A673 (cell line): ENCODE data around the gene CNN2. TPM values are rescaled to one million over a fixed set of nuclear protein-coding genes. Genes with fewer than 3 reads are reported as not detected.

Source experiments
- BruUV-seq: library from RNA; stranded (reverse); fragments of 400-500 nt; replicated peaks from 2 replicates; lab custom pipeline; 2021; lab: Mats Ljungman, UMichigan
- CTCF ChIA-PET: fragments of 300-600 bp; sonication (Branson Sonifier 250); formaldehyde crosslinking; loops from one replicate; lab custom pipeline; 2022; ENCODE audit warnings: antibody characterized with exemption; lab: Charles Lee
- POLR2A ChIA-PET: fragments of 300-600 bp; sonication (Branson Sonifier 250); formaldehyde crosslinking; loops from one replicate; lab custom pipeline; 2022; ENCODE audit warnings: antibody characterized with exemption; ENCODE audit not compliant: low non-redundant PET; lab: Charles Lee
- DNase-seq: peaks from one replicate; pipeline ENCODE4 v3.0.0-alpha.2; 2015; ENCODE audit warnings: low spot score
- H3K27ac ChIP-seq: fragments of 200-600 bp; sonication (generic); 2 replicates; pipeline ENCODE4 v1.5.1; 2016; ENCODE audit warnings: mixed run types, low read depth, mild to moderate bottlenecking, mixed read lengths, antibody characterized with exemption, low read length; ENCODE audit not compliant: poor library complexity, severe bottlenecking
- H3K27me3 ChIP-seq: fragments of 200-600 bp; sonication (generic); replicated peaks from 2 replicates; pipeline ENCODE4 v1.6.1; 2017; ENCODE audit warnings: mixed run types, low read depth, mild to moderate bottlenecking, mixed read lengths, antibody characterized with exemption, low read length; ENCODE audit not compliant: insufficient read depth, poor library complexity
- H3K36me3 ChIP-seq: fragments of 200-600 bp; sonication (generic); 2 replicates; pipeline ENCODE4 v1.6.1; 2016; ENCODE audit warnings: mixed run types, mild to moderate bottlenecking, mixed read lengths, antibody characterized with exemption, low read length; ENCODE audit not compliant: insufficient read depth, poor library complexity, severe bottlenecking
- H3K4me1 ChIP-seq: fragments of 200-600 bp; sonication (generic); 2 replicates; pipeline ENCODE4 v1.6.1; 2017; ENCODE audit warnings: mixed run types, mild to moderate bottlenecking, mixed read lengths, antibody characterized with exemption, low read length; ENCODE audit not compliant: insufficient read depth, poor library complexity, severe bottlenecking
- H3K4me3 ChIP-seq: fragments of 200-600 bp; sonication (generic); 2 replicates; pipeline ENCODE4 v1.5.1; 2016; ENCODE audit warnings: low read depth, mixed run types, mild to moderate bottlenecking, mixed read lengths, low read length; ENCODE audit not compliant: poor library complexity, severe bottlenecking
- H3K9me3 ChIP-seq: fragments of 200-600 bp; sonication (generic); 2 replicates; pipeline ENCODE4 v1.6.1; 2016; ENCODE audit warnings: mixed run types, low read depth, mild to moderate bottlenecking, mixed read lengths, antibody characterized with exemption, low read length; ENCODE audit not compliant: poor library complexity, severe bottlenecking
- EZH2 ChIP-seq: fragments of 200-600 bp; sonication (generic); IDR thresholded peaks from 2 replicates; pipeline ENCODE4 v1.6.1; 2017; ENCODE audit warnings: borderline replicate concordance, low read depth, mild to moderate bottlenecking, mixed read lengths, antibody characterized with exemption, low read length; ENCODE audit not compliant: poor library complexity, severe bottlenecking
- intact Hi-C: fragments of 100-400 bp; cut with micrococcal nuclease; formaldehyde crosslinking; loops from one replicate; pipeline ENCODE4 v1.10.0; 2022; ENCODE audit not compliant: unreplicated experiment
- total RNA-seq: library from RNA; stranded (reverse); gene quantifications from 2 replicates; pipeline ENCODE4 v1.2.3, GENCODE V29; 2021
- TF ChIP-seq, protein P1 (sequence below): fragments of 300-800, 200-600 bp; sonication (generic); conservative IDR thresholded peaks from 2 replicates; pipeline ENCODE4 v1.5.1; 2017; ENCODE audit warnings: low read depth, mild to moderate bottlenecking, antibody characterized with exemption, low read length, moderate library complexity, mixed read lengths

CNN2 gene
- total RNA-seq, 1 experiment from 2014 or later: 112 TPM

DNA sequence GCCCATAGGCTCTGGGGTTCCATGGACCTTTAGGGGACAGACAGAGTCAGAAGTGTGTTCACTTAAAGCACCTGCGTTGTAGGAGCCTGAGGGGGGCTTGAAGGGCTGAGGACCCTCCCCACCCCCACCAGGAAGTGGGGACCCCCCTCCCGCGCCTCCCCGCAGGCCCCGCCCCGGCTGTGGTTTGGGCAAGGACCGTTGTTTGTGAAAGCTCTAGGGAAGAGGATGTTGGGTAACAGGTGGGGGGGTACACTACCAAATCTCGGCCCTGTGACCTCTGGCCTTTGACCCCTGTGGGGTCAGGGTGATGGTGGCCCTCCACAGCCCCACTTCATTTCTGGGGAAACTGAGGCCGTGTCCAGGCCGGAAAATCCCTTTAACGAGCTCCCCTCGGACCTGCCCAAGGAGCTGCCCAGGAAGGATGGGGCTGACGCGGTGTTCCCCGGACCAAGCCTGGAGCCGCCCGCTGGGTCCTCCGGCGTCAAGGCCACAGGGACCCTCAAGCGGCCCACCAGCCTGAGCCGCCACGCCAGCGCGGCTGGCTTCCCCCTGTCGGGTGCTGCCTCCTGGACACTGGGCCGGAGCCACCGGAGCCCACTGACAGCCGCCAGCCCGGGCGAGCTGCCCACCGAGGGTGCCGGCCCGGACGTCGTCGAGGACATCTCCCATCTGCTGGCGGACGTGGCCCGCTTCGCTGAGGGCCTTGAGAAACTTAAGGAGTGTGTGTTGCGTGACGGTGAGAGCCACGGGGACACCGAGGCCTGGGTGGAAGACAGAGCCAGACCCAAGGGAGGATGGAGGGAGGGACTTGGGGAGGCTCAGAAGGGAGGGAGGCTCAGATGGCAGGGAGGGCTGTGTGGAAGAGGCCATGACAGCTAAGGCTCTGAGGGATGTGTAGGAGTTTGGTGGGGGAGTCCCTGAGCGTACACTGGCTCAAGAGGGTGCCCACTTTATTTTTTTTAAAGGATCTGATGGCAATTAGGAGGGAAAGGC is 41.9 kb downstream of the CNN2 start:
- POLR2A ChIA-PET: no interaction called here
- intact Hi-C loops: no loop called here

DNA sequence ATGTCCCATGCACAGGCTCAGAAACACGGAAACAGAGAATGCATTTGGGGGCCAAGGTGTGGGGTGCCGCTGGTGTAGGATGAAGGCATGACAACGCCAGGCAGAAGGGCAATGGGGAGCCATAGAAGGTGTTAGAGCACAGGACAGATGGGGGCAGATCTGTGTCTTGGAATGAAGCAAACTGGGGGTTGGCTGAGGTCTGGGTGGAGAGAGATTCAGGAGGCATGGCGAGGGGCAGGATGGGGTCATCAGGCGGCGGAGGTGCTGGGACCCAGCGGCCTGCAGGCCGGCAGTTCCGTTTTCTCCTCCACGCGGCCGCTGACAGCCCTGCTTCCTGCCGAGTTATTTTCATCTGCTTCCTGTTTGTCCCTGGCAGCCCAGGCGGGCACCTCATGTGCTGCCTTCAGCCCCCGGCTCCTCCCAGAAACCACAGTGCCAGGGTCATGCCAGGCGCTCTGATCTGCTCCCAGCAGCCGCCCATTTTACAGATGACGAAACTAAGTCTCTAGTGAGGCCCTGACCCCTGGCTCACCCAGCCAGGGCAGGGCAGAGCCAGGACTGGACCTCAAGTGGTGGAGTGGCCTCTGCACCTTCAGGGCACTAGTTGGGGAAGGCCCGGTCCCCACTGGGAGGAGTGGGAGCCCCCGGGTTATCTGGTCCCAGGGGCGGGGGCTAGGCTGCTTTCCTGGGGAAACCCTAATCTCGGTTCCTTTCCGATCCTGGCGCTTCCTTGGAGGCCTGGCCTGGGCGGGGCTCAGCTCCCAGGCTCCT is 42.8 kb downstream of the CNN2 start:
- Histone ChIP-seq H3K4me1 (peaks cover 29% of the 10 kb centered on the region), H3K4me3 (no peak overlapping the region), H3K27me3 (peaks cover 7% of the 10 kb centered on the region), H3K36me3 (no peaks in the 10 kb centered on the region), H3K27ac (no peak overlapping the region), H3K9me3 (no peaks in the 10 kb centered on the region)
- ChIA-PET POLR2A (no interaction called here), CTCF (no interaction called here)
- no peak for DNase-seq
- intact Hi-C loops: no loop called here
- BruUV-seq: no TSS peak
- TF ChIP-seq, protein P1, sequence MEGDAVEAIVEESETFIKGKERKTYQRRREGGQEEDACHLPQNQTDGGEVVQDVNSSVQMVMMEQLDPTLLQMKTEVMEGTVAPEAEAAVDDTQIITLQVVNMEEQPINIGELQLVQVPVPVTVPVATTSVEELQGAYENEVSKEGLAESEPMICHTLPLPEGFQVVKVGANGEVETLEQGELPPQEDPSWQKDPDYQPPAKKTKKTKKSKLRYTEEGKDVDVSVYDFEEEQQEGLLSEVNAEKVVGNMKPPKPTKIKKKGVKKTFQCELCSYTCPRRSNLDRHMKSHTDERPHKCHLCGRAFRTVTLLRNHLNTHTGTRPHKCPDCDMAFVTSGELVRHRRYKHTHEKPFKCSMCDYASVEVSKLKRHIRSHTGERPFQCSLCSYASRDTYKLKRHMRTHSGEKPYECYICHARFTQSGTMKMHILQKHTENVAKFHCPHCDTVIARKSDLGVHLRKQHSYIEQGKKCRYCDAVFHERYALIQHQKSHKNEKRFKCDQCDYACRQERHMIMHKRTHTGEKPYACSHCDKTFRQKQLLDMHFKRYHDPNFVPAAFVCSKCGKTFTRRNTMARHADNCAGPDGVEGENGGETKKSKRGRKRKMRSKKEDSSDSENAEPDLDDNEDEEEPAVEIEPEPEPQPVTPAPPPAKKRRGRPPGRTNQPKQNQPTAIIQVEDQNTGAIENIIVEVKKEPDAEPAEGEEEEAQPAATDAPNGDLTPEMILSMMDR: no peak
- TF ChIP-seq EZH2: no peak

More for the DNA sequence above, 41.9 kb downstream of the CNN2 start:
- CTCF ChIA-PET: interaction anchor here (0.5 kb wide), 1 partner anchor 13 kb away, joined by 7 read pairs; no protein-coding TSS in a partner anchor
- DNase-seq: no peak
- H3K27me3 ChIP-seq: peaks cover 7% of the 10 kb centered on the region
- H3K36me3 ChIP-seq: no peaks in the 10 kb centered on the region
- BruUV-seq: no TSS peak
- peaks cover 26% of the 10 kb centered on the region for H3K4me1 ChIP-seq
- no peak overlapping the region for H3K4me3 ChIP-seq
- no peak for TF ChIP-seq EZH2
- TF ChIP-seq, protein P1: no peak
- no peaks in the 10 kb centered on the region for H3K9me3 ChIP-seq
- no peak overlapping the region for H3K27ac ChIP-seq

GRCh38 chr19:1070576-1070930 is 44.1 kb downstream of the CNN2 start:
- H3K27ac ChIP-seq: no peak overlapping the region
- no peaks in the 10 kb centered on the region for H3K9me3 ChIP-seq
- peaks cover 7% of the 10 kb centered on the region for H3K27me3 ChIP-seq
- BruUV-seq: no TSS peak
- peak overlapping the region; percentile 32 for H3K4me3 ChIP-seq
- peak; percentile 73 for DNase-seq
- POLR2A ChIA-PET: no interaction called here
- no peak for TF ChIP-seq EZH2
- TF ChIP-seq, protein P1: peak; percentile 53
- H3K36me3 ChIP-seq: no peaks in the 10 kb centered on the region
- intact Hi-C loops: no loop called here
- peaks cover 27% of the 10 kb centered on the region for H3K4me1 ChIP-seq
- CTCF ChIA-PET: interaction anchor here (0.5 to 1.0 kb wide), 2 partner anchors 31 to 89 kb away, joined by 3 to 5 read pairs; partner anchors contain the start of gene ABCA7
